Smooth muscle cell (in vitro differentiated cells): ENCODE results near the gene TBRG4. TPM values are rescaled to one million over a fixed set of nuclear protein-coding genes. Genes with fewer than 3 reads are reported as not detected.

Experiments
- DNase-seq: peaks from one replicate; lab custom pipeline; 2025; ENCODE audit not compliant: unreplicated experiment; lab: John Stamatoyannopoulos, UW
- H2AFZ ChIP-seq: fragments of 200-600 bp; sonication (generic); 2 replicates; pipeline ENCODE4 v1.6.0; 2016; ENCODE audit warnings: antibody characterized with exemption, low read depth, mild to moderate bottlenecking
- H3F3A ChIP-seq: fragments of 200-600 bp; sonication (generic); 2 replicates; pipeline ENCODE4 v1.6.0; 2017; ENCODE audit warnings: antibody characterized with exemption, low read depth
- H3K27ac ChIP-seq: fragments of 200-600 bp; sonication (generic); 2 replicates; pipeline ENCODE4 v1.5.1; 2016; ENCODE audit warnings: low read depth, mild to moderate bottlenecking
- H3K27me3 ChIP-seq: fragments of 200-600 bp; sonication (generic); 2 replicates; pipeline ENCODE4 v1.6.1; 2016; ENCODE audit warnings: low read depth, mild to moderate bottlenecking
- H3K36me3 ChIP-seq: fragments of 200-600 bp; sonication (generic); 2 replicates; pipeline ENCODE4 v1.5.1; 2016; ENCODE audit warnings: low read depth
- H3K4me1 ChIP-seq: fragments of 200-600 bp; sonication (generic); 2 replicates; pipeline ENCODE4 v1.5.1; 2016; ENCODE audit warnings: low read depth
- H3K4me2 ChIP-seq: fragments of 200-600 bp; sonication (generic); 2 replicates; pipeline ENCODE4 v1.6.0; 2016; ENCODE audit warnings: mild to moderate bottlenecking
- H3K4me3 ChIP-seq: fragments of 200-600 bp; sonication (generic); 2 replicates; pipeline ENCODE4 v1.5.1; 2016; ENCODE audit warnings: mild to moderate bottlenecking
- H3K79me2 ChIP-seq: fragments of 200-600 bp; sonication (generic); 2 replicates; pipeline ENCODE4 v1.6.0; 2016; ENCODE audit warnings: low read depth, mild to moderate bottlenecking
- H3K9ac ChIP-seq: fragments of 200-600 bp; sonication (generic); 2 replicates; pipeline ENCODE4 v1.6.0; 2016; ENCODE audit warnings: low read depth
- H3K9me3 ChIP-seq: fragments of 200-600 bp; sonication (generic); replicated peaks from 2 replicates; pipeline ENCODE4 v1.5.1; 2016; ENCODE audit warnings: low read depth
- H4K20me1 ChIP-seq: fragments of 200-600 bp; sonication (generic); 2 replicates; pipeline ENCODE4 v1.6.0; 2016; ENCODE audit warnings: low read depth
- CTCF ChIP-seq: fragments of 200-600 bp; sonication (generic); IDR thresholded peaks from 2 replicates; pipeline ENCODE4 v1.5.1; 2017; ENCODE audit warnings: borderline replicate concordance, mild to moderate bottlenecking, antibody characterized with exemption; ENCODE audit not compliant: insufficient read depth, poor library complexity, severe bottlenecking
- WGBS: methylation state at CpG from one replicate; pipeline ENCODE4 v1.1.7; 2016; ENCODE audit warnings: low lambda C conversion rate; 5-methylcytosine and 5-hydroxymethylcytosine counted together
- polyA plus RNA-seq: library from polyadenylated mRNA; unstranded; fragments of >200 nt; fragmentation: Nextera tagmentation; extraction: Ambion mirVana; gene quantifications from 2 replicates; pipeline ENCODE4 v1.2.1, GENCODE V29; 2016
- total RNA-seq: library from RNA; depleted of rRNA; stranded (reverse); fragments of >200 nt; gene quantifications from 2 replicates; pipeline ENCODE4 v1.2.3, GENCODE V29; 2014

The TBRG4 gene
- total and polyA plus RNA-seq, 2 experiments from 2014 or later = 30.2 to 52.5 TPM

DNA sequence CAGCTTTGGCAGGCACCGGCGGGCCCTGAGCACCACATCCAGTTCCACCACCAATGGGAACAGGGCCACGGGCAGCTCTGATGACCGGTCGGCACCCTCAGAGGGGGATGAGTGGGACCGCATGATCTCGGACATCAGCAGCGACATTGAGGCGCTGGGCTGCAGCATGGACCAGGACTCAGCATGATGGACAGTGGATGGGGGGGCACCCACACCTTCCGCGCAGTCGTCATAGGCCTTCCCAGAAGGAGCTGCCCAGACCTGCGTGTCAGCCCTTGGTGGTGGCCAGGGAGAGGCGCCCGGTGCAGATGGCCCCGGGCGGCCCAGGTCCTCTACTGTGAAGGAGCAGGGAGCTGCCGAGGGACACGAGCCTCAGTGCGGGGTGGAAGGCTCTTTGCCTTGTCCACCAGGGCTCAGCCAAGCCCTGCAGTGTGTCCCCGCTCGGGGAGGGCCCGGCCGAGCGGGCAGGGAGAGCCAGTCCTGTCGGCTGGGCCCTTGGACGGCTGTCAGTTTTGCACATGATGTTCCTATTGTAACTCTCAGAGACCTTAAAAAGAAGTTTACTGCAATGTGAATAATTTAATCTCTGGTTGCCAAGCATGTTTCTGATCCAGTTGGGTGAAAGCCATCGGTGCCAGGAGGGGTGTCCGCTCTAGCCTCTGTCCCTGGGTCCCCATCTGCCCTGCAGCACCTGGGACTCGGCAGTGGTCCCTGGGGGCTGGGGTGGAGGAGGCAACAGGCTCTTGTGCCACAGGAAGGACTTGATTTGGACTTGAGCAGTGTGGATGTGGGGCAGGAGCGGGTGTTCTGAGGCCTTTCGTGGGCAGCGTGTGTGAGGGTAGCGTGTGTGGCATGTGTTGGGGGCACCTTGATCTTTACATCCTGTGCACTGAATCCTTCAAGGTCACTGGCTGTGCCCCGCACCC is 35.4 kb downstream of the TBRG4 start:
- no peaks in the 10 kb centered on the region for H3K79me2 ChIP-seq
- TF ChIP-seq CTCF = no peak
- no peaks in the 10 kb centered on the region for H3K36me3 ChIP-seq
- H3F3A ChIP-seq = no peaks in the 10 kb centered on the region
- H3K4me3 ChIP-seq = no peak overlapping the region
- no peak overlapping the region for H3K9ac ChIP-seq
- no peaks in the 10 kb centered on the region for H3K4me1 ChIP-seq
- H3K4me2 ChIP-seq = no peak overlapping the region
- no peak overlapping the region for H3K27ac ChIP-seq
- H3K9me3 ChIP-seq = no peaks in the 10 kb centered on the region
- peaks cover 6% of the 10 kb centered on the region for H4K20me1 ChIP-seq
- 96% methylated on average over 28 of the region's 35 CpGs for WGBS
- DNase-seq = no peak
- H2AFZ ChIP-seq = no peak overlapping the region
- H3K27me3 ChIP-seq = no peaks in the 10 kb centered on the region

GRCh38 chr7:45075355-45075644 is 36.2 kb downstream of the TBRG4 start:
- Histone ChIP-seq H3K79me2 (no peaks in the 10 kb centered on the region), H3K4me1 (no peaks in the 10 kb centered on the region), H3K4me3 (no peak overlapping the region), H3K4me2 (no peak overlapping the region), H2AFZ (no peak overlapping the region), H3K27me3 (no peaks in the 10 kb centered on the region), H3K9ac (no peak overlapping the region), H3K27ac (no peak overlapping the region), H3F3A (no peaks in the 10 kb centered on the region), H3K36me3 (no peaks in the 10 kb centered on the region), H3K9me3 (no peaks in the 10 kb centered on the region), H4K20me1 (peaks cover 10% of the 10 kb centered on the region)
- 97% methylated on average over 1 of the region's 1 CpG for WGBS
- DNase-seq = no peak
- TF ChIP-seq CTCF = no peak

DNA sequence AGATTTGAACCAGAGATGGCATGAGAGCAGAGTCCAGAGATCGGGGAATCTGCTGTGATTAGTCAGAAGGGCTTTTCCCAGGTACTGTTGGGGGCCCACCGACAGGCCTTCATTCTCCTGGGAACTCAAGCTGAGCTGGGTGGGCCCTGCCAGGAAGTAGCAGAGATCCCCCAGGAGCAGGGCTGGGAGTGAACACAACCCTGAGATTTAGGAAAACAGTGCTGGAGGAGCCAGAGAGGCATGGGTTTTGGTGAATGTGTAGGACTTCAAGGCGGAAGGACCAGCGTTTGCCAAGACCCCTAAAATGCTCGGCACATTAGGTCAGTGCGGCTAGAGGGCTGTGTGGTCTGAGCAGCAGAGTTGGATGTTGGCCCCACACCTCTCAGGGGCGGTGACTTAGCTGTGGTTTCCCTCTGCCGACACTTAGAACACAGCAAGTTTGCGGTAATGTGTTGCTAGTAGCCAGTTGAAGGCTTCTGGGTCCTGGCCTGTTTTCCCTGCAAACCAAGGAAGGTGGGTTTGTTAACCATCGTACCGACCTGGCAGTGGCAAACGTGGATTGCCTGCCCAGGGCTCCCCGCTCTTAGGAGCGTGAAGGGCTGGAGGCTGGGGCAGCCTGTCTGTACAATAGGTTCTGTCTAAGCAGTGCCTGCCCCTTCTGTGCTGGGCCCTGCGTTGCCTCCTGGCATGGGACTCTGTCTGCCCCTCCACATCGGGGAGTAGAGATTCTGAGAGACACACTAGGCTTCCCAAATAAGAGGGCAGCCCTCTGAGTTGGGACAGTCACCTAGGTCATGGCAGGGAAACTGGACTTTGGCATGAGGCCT is 36.8 kb downstream of the TBRG4 start:
- Histone ChIP-seq H3K79me2 (no peaks in the 10 kb centered on the region), H3K36me3 (no peaks in the 10 kb centered on the region), H3K4me1 (no peaks in the 10 kb centered on the region), H3K4me3 (no peak overlapping the region), H3K9me3 (no peaks in the 10 kb centered on the region), H3K9ac (no peak overlapping the region), H2AFZ (no peak overlapping the region), H3F3A (no peaks in the 10 kb centered on the region), H3K27ac (no peak overlapping the region), H3K27me3 (no peaks in the 10 kb centered on the region), H3K4me2 (no peak overlapping the region), H4K20me1 (peaks cover 10% of the 10 kb centered on the region)
- TF ChIP-seq CTCF = no peak
- 96% methylated on average over 16 of the region's 16 CpGs for WGBS
- no peak for DNase-seq
